Suprapubic skin (tissue), 4 donors: ENCODE measurements around the gene ERVFRD-1.

Experiments
- CTCF ChIP-seq, 2 donors: fragments of 200-600 bp in 1 of 2; fragments of 450-650 bp in 1 of 2; sonication (generic) in 1 of 2; IDR thresholded peaks; one replicate each; pipeline ENCODE4 v1.5.1; 2016 to 2019; ENCODE audit warnings: antibody characterized with exemption in 2 of 2, mild to moderate bottlenecking in 1 of 2, moderate library complexity in 1 of 2
- EP300 ChIP-seq: sonication (generic); formaldehyde crosslinking; IDR thresholded peaks from one replicate; pipeline ENCODE4 v1.6.1; 2017; ENCODE audit warnings: antibody characterized with exemption
- POLR2A ChIP-seq, 2 donors: fragments of 450-650 bp; IDR thresholded peaks; one replicate each; pipeline ENCODE4 v1.6.1; 2017; ENCODE audit warnings: antibody characterized with exemption in 2 of 2, mild to moderate bottlenecking in 2 of 2, moderate library complexity in 2 of 2
- POLR2AphosphoS5 ChIP-seq, 3 donors: sonication (generic); formaldehyde crosslinking; IDR thresholded peaks; one replicate each; pipeline ENCODE4 v1.6.1; 2017; ENCODE audit warnings: antibody characterized with exemption in 3 of 3

DNA sequence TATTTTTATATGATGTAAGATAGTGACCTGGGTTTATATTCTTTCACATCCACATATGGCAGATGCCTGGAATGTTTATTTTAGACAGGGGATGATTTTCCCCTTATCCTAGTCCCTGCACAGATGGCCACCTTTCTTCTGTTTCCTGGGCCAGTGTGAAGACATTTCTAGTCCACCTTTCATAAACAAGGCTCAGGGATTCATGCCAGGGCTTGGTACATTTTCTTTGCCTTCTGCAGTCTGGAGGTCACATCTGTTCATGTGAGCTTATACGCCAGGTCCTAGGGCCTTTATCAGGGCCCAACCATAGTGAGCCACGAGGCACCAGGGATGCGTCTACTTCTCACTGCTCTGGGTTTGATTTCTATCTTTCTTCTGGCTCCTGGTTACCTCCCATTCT is 38.0 kb upstream of the ERVFRD-1 start:
- TF ChIP-seq POLR2A (IDR thresholded peaks at IDR 0.05), result no peak
- no peak for TF ChIP-seq POLR2AphosphoS5 (IDR thresholded peaks at IDR 0.05)
- no peak for TF ChIP-seq CTCF (IDR thresholded peaks at IDR 0.05)
- TF ChIP-seq EP300, result no peak
